SU-DHL-6 (cell line): ENCODE measurements around the gene IFITM1.

ENCODE experiments used
- H2AFZ ChIP-seq: fragments of 200-600 bp; sonication (generic); 2 replicates; pipeline ENCODE4 v1.6.1; 2014; ENCODE audit warnings: low read depth, mild to moderate bottlenecking, moderate library complexity, mixed read lengths, antibody characterized with exemption, low read length; ENCODE audit not compliant: severe bottlenecking
- H3F3A ChIP-seq: fragments of 200-600 bp; shearing (Covaris generic); 2 replicates; pipeline ENCODE4 v1.6.0; 2016; ENCODE audit warnings: antibody characterized with exemption, mild to moderate bottlenecking; ENCODE audit not compliant: insufficient read depth
- H3K27ac ChIP-seq: fragments of 200-600 bp; sonication (generic); 2 replicates; pipeline ENCODE4 v1.5.1; 2016; ENCODE audit warnings: low read depth, mild to moderate bottlenecking, low read length, moderate library complexity, mixed read lengths
- H3K27me3 ChIP-seq: fragments of 200-600 bp; sonication (generic), shearing (Covaris generic); 2 replicates; pipeline ENCODE4 v1.6.0; 2014; ENCODE audit warnings: mild to moderate bottlenecking, low read length
- H3K36me3 ChIP-seq: fragments of 200-600 bp; sonication (generic); 2 replicates; pipeline ENCODE4 v1.6.1; 2014; ENCODE audit warnings: mild to moderate bottlenecking, low read length, mixed read lengths
- H3K4me2 ChIP-seq: fragments of 300-600, 200-600 bp; shearing (Covaris generic), sonication (generic); 2 replicates; pipeline ENCODE4 v1.6.0; 2014; ENCODE audit warnings: low read length, low read depth, mild to moderate bottlenecking; ENCODE audit not compliant: poor library complexity, severe bottlenecking
- H3K4me3 ChIP-seq: fragments of 200-600 bp; sonication (generic); 2 replicates; pipeline ENCODE4 v1.5.1; 2014; ENCODE audit warnings: antibody characterized with exemption, low read length, mild to moderate bottlenecking, mixed read lengths; ENCODE audit not compliant: insufficient read depth, poor library complexity, severe bottlenecking
- H3K79me2 ChIP-seq: fragments of 200-600 bp; sonication (generic); 2 replicates; pipeline ENCODE4 v1.6.1; 2014; ENCODE audit warnings: mild to moderate bottlenecking, low read length, moderate library complexity; ENCODE audit not compliant: insufficient read depth
- H3K9ac ChIP-seq: fragments of 200-600 bp; sonication (generic); 2 replicates; pipeline ENCODE4 v1.7.0; 2014; ENCODE audit warnings: mild to moderate bottlenecking, low read length
- H3K9me2 ChIP-seq: fragments of 200-600 bp; sonication (generic); replicated peaks from 2 replicates; pipeline ENCODE4 v1.6.1; 2014; ENCODE audit warnings: low read length; ENCODE audit not compliant: insufficient read depth
- H3K9me3 ChIP-seq: fragments of 200-600 bp; sonication (generic); 2 replicates; pipeline ENCODE4 v1.6.1; 2014; ENCODE audit warnings: low read length, mixed read lengths; ENCODE audit not compliant: insufficient read depth
- H4K20me1 ChIP-seq: fragments of 200-600 bp; sonication (generic); 2 replicates; pipeline ENCODE4 v1.6.1; 2014; ENCODE audit warnings: low read depth, mild to moderate bottlenecking, antibody characterized with exemption, low read length, moderate library complexity, mixed read lengths
- CTCF ChIP-seq: fragments of 200-600 bp; sonication (generic); IDR thresholded peaks from one replicate; pipeline ENCODE4 v1.5.1; 2017; ENCODE audit warnings: antibody characterized with exemption, mild to moderate bottlenecking, low read length, moderate library complexity; ENCODE audit not compliant: insufficient read depth, poor library complexity, severe bottlenecking
- EZH2phosphoT487 ChIP-seq: fragments of 200-600 bp; sonication (generic), shearing (Covaris generic); conservative IDR thresholded peaks from 2 replicates; pipeline ENCODE4 v1.6.1; 2018; ENCODE audit warnings: mild to moderate bottlenecking, antibody characterized with exemption, low read length, moderate library complexity, mixed read lengths

IFITM1 gene

GRCh38 chr11:325796-326591 is 12.2 kb downstream of the IFITM1 start:
- peak overlapping the region; percentile 84 for H3K27ac ChIP-seq
- H3K4me3 ChIP-seq, result no peak overlapping the region
- no peaks in the 10 kb centered on the region for H3K9me3 ChIP-seq
- no peaks in the 10 kb centered on the region for H3K9me2 ChIP-seq
- no peaks in the 10 kb centered on the region for H4K20me1 ChIP-seq
- H3K4me2 ChIP-seq, result peak overlapping the region; percentile 43
- H3K27me3 ChIP-seq, result no peaks in the 10 kb centered on the region
- TF ChIP-seq CTCF (no peak), EZH2phosphoT487 (no peak)
- peak overlapping the region; percentile 60 for H2AFZ ChIP-seq
- H3K36me3 ChIP-seq, result no peaks in the 10 kb centered on the region
- peak overlapping the region; percentile 51 for H3K9ac ChIP-seq
- H3K79me2 ChIP-seq, result no peaks in the 10 kb centered on the region
- H3F3A ChIP-seq, result peaks cover 25% of the 10 kb centered on the region

- H3K4me3 ChIP-seq, result no peak overlapping the region
Observed at GRCh38 chr11:326592-326841, 12.7 kb downstream of the IFITM1 start.

DNA sequence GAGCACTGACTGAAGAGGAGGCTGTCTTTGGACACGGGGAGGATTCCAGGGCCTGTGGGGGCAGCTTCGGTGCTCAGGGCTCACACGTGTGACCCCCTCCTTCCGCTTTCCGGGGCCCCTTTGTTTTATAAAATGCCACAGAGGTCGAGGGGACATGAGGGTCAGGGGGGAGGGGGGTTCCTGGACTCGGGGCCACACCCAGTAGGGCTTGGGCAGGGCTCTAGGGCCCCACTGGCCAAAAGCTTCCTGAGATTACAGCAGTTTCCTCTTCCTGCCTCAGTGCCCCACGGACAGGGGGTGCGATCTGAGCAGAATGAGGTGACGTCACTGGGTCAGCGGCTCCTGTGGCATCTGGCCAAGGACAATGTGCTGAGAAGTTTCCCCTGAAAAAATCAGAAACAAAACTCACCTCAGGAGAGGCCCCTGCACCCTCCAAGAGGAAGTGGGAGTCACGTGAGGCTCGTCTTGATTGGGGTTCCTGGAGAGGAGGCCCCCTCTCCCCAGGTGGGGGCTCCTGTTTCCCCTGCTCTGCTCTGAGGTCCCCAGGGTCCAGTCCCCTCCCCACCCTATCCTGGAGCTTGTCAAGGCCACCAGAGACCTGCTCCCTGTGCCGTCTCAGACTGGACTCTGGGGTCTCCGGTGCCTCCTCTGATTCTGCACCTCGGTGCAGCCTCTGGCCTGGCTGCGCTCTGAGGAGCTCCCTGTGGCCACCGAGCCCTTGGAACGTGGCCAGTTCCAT is 13.2 kb downstream of the IFITM1 start:
- H3K79me2 ChIP-seq, result no peaks in the 10 kb centered on the region
- H3K4me2 ChIP-seq, result peak overlapping the region; percentile 43
- no peaks in the 10 kb centered on the region for H4K20me1 ChIP-seq
- peak overlapping the region; percentile 84 for H3K27ac ChIP-seq
- peak overlapping the region; percentile 51 for H3K9ac ChIP-seq
- H3K36me3 ChIP-seq, result no peaks in the 10 kb centered on the region
- H3K9me3 ChIP-seq, result no peaks in the 10 kb centered on the region
- H2AFZ ChIP-seq, result peak overlapping the region; percentile 60
- peaks cover 25% of the 10 kb centered on the region for H3F3A ChIP-seq
- H3K27me3 ChIP-seq, result no peaks in the 10 kb centered on the region
- TF ChIP-seq EZH2phosphoT487, result no peak
- TF ChIP-seq CTCF, result no peak
- H3K9me2 ChIP-seq, result no peaks in the 10 kb centered on the region
- H3K4me3 ChIP-seq, result no peak overlapping the region

More at GRCh38 chr11:326592-326841, 12.7 kb downstream of the IFITM1 start:
- H3K27me3 ChIP-seq, result no peaks in the 10 kb centered on the region
- H3K9me3 ChIP-seq, result no peaks in the 10 kb centered on the region
- peak overlapping the region; percentile 60 for H2AFZ ChIP-seq
- no peaks in the 10 kb centered on the region for H3K36me3 ChIP-seq
- H3K9ac ChIP-seq, result peak overlapping the region; percentile 51
- no peaks in the 10 kb centered on the region for H3K79me2 ChIP-seq
- peak overlapping the region; percentile 84 for H3K27ac ChIP-seq
- no peaks in the 10 kb centered on the region for H3K9me2 ChIP-seq
- TF ChIP-seq CTCF, result no peak
- TF ChIP-seq EZH2phosphoT487, result no peak
- H3K4me2 ChIP-seq, result peak overlapping the region; percentile 43
- no peaks in the 10 kb centered on the region for H4K20me1 ChIP-seq
- H3F3A ChIP-seq, result peaks cover 25% of the 10 kb centered on the region
